Fibroblast of skin of right biceps (primary cell): Measurements from ENCODE around the gene TMPRSS9.
"Not testable (repeated sequence)": the region's sequence is repeated elsewhere in the genome, so short reads cannot be mapped to it uniquely, and the experiment has no call there.

Experiments
- DNase-seq: peaks from one replicate; pipeline ENCODE4 v3.0.0-alpha.2; 2013

TMPRSS9 gene

DNA sequence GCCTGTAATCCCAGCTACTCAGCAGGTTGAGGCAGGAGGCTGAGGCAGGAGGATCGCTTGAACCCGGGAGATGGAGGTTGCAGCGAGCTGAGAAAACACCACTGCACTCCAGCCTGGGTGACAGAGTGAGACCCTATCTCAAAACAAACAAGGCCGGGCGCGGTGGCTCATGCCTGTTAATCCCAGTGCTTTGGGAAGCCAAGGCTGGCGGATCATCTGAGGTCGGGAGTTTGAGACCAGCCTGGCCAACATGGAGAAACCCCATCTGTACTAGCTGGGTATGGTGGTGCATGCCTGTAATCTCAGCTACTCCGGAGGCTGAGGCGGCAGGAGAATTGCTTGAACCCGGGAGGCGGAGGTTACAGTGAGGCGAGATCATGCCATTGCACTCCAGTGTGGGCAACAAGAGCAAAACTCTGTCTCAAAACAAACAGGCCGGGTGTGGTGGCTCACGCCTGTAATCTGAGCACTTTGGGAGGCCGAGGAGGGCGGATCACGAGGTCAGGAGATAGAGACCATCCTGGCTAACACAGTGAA, 35.3 kb downstream of the TMPRSS9 start:
- DNase-seq: not testable (repeated sequence)

DNA sequence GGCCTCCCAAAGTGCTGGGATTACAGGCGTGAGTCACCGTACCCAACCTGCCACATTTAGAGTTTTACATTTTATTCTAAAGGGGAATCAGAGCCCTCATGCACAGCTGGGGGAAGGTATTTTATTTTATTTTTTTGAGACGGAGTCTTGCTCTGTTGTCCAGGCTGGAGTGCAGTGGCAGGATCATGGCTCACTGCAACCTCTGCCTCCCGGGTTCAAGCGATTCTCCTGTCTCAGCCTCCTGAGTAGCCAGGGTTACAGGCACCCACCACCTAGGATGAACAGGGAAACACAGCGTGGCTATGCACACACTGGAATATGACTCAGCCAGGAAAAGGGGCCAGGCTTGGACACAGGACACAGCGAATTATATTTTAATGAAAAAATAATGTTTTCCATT, 37.1 kb downstream of the TMPRSS9 start:
- not testable (repeated sequence) for DNase-seq

DNA sequence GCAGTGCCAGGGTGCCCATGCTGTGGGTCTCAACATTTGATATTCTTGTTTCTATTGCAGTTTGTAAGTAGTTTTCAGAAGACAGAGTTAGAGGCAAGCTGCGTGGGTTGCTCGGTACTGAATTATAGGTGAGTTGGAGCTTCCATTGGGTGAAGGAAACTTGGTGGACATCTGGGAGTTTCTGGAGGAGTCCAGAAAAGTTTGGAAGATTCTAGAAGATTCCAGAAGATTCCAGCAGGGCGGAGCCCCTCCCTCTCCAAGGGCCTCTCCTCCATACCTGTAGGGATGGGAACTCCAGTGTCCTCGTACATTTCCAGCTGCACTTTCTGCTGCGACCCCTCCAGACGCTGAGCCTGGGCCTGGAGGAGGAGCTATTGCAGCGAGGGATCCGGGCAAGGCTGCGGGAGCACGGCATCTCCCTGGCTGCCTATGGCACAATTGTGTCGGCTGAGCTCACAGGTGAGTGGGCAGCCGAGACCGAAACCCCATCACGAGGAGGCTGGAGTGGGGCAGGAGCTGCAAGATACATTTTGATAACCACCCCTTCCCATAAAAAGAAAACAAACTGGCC, 38.8 kb downstream of the TMPRSS9 start:
- no peak for DNase-seq

DNA sequence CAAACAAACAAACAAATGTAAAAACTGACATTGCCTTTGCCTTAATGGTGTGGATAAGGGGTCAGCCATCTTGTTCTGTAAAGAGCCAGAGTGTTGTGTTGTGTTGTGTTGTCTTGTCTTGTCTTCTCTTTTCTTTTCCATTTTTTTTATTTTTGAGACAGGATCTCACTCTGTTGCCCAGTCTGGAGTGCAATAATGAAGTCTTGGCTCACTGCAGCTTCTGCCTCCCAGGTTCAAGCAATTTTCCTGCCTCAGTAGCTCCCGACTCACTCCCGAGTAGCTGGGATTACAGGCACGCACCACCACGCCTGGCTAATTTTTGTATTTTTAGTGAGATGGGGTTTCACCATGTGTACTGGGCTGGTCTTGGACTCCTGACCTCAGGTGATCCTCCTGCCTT, 39.5 kb downstream of the TMPRSS9 start:
- no peak for DNase-seq

DNA sequence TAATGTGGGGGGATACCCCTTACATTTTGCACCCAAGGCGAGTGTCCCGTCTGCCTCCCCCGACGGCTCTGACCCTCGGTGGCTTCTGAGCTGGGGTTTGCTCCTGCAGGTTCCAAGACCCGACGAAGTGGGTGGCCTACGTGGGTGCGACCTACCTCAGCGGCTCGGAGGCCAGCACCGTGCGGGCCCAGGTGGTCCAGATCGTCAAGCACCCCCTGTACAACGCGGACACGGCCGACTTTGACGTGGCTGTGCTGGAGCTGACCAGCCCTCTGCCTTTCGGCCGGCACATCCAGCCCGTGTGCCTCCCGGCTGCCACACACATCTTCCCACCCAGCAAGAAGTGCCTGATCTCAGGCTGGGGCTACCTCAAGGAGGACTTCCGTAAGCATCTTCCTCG, 48.2 kb downstream of the TMPRSS9 start:
- no peak for DNase-seq

DNA sequence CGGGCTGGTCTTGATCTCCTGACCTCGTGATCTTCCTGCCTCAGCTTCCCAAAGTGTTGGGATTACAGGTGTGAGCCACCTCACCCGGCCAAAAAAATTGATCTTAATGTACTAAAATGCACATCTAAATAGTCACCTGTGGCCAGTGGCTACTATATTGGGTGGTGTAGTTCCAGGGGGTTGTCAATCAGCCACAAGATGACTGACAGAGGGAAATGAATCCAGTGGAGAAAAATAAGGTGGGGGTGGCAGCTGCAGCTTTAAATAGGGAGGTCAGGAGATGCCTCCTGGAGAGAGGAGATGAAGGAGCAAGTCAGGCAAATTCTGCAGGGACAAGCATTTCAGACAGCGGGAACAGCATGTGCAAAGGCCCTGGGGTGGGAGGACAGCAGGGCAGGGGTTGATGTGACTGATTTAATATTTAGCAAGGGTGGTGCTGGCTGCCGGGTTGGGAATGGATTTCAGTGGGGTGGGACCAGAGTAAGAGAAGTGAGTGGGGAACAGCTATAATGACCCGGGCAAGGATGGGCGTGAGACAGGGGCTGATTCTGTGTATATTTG, 49.4 kb downstream of the TMPRSS9 start:
- DNase-seq: no peak

DNA sequence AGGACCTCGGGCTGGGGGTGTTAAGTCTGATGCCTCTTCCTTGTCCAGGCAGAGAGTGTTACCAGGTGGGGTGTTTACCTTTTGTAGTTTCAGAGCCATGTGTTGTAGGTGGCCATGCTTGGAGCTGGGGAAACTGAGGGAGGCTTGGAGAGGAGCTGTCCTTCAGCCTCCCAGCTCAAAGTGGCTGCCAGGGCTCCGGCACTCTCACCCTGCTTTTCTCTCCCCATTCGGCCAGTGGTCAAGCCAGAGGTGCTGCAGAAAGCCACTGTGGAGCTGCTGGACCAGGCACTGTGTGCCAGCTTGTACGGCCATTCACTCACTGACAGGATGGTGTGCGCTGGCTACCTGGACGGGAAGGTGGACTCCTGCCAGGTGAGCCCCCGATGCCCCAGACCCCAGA, 50.0 kb downstream of the TMPRSS9 start:
- no peak for DNase-seq

DNA sequence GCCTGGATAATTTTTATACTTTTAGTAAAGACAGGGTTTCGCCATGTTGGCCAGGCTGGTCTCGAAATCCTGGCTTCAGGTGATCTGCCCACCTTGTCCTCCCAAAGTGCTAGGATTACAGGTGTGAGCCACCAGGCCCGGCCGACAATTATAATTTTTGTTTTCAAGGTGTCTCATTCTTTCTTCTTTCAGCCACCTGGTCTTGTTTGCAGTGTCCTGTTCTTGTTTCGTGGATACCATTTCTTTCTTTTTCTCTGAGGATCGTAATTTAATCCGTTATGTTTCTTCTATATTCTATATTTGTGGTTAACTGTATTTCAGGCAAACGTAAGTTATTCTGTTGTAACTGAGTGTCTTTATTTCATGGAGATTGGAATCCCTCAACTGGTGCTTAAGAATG, 51.6 kb downstream of the TMPRSS9 start:
- no peak for DNase-seq

DNA sequence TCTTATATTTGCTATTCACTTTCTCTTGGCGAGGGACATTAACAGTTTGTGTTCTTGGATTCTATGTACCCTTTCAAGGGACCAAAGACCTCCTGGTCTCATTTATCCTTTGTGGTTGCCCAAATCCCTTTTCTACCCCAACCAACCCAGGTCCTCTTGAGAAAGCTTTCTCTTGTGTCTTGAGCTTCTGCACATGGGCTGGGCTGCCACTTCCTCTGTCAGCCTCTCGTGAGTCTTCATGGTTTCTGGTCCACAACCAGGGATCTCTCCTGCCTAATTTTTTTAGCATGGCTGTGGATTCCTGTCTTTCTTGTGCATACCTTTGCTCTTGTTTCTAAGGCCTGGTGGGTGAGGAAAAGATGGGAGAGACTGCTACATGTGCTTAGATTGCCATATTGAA, 52.4 kb downstream of the TMPRSS9 start:
- DNase-seq: no peak

DNA sequence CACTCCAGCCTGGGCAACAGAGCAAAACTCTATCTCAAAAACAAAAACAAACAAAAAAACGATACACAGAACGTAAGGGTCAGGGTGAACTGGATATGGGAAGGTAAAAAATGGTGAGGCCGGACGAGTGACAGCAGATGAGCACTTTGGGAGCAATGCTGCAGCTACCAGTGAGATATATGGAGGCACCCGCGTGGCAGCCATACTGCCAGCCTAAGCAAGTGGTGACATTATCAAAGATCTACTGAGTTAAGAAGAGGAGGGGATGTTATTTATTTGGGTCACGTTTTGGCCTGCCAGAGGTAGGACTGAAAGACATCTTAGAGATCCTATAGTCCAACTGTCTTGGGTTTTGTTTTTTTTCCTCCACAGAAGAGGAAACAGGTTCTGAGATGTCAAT, 53.1 kb downstream of the TMPRSS9 start:
- no peak for DNase-seq

DNA sequence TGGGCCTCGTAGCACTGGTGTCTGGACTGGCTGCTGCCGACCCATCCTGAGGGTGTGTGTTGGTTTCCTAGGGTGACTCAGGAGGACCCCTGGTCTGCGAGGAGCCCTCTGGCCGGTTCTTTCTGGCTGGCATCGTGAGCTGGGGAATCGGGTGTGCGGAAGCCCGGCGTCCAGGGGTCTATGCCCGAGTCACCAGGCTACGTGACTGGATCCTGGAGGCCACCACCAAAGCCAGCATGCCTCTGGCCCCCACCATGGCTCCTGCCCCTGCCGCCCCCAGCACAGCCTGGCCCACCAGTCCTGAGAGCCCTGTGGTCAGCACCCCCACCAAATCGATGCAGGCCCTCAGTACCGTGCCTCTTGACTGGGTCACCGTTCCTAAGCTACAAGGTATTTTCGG, 53.6 kb downstream of the TMPRSS9 start:
- no peak for DNase-seq

DNA sequence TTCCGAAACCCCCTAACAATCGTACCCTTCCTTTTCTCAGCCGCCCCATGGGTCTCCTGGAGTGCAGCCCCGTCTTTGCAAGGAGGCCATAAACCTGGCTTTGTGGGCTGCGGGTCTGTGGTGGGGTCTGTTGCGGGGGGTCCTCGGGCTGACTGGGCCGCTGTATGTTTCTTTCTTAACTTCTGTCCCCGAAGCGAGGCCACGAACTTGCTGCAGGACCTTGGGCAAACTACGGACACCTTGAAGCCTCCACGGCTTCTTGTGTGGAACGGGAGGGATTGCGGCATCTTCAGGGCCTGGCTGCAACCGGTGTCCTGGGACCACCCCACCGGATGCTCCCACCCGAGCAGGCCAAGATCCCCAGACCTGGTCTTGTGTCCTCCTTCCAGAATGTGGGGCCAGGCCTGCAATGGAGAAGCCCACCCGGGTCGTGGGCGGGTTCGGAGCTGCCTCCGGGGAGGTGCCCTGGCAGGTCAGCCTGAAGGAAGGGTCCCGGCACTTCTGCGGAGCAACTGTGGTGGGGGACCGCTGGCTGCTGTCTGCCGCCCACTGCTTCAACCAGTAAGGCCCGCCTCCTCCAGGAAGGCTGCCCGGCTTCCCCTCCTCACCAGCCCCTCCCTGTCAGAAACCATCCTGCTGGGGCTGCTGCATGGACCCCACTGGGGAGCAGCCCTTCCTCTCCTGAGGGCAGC, 55.4 kb downstream of the TMPRSS9 start:
- no peak for DNase-seq

DNA sequence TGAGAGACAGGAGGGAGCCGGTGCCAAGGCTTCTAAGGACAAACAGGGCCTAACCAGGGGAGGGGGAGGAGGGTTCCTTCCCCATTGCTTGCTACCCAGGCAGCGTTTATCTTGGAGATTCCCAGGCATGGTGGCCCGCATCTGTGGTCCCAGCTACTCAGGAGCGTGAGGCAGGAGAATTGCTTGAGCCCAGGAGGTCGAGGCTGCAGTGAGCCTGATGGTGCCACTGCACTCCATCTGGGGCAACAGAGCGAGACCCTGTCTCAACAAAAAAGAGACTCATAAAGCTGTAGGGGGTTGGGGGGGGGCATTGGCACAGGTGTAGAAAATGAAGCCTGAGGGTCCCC, 55.9 kb downstream of the TMPRSS9 start:
- no peak for DNase-seq

DNA sequence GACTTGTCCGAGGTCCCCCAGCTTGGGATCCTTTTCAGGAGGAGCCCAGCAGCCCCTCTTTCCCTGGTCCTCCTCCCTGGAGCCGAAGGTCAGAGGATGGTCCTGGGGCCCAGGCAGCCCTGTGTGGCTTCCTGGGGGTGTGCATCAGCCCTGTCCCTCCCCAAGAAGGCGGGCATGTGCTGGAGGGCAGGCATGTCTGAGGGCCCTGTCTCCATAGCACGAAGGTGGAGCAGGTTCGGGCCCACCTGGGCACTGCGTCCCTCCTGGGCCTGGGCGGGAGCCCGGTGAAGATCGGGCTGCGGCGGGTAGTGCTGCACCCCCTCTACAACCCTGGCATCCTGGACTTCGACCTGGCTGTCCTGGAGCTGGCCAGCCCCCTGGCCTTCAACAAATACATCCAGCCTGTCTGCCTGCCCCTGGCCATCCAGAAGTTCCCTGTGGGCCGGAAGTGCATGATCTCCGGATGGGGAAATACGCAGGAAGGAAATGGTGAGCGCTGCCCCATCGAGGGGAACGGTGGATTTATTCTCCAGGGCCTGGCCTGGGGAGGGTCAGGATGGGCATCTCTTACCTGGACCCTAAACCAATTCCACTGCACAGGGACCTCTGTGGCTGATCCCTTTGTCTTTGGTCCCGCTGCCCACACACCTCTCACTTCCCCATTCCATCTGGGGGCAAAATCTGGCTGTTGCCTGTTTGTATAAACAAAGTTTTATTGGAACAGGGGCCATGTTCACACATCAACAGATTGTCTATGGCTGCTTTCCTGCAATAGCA, 56.4 kb downstream of the TMPRSS9 start:
- DNase-seq: no peak

DNA sequence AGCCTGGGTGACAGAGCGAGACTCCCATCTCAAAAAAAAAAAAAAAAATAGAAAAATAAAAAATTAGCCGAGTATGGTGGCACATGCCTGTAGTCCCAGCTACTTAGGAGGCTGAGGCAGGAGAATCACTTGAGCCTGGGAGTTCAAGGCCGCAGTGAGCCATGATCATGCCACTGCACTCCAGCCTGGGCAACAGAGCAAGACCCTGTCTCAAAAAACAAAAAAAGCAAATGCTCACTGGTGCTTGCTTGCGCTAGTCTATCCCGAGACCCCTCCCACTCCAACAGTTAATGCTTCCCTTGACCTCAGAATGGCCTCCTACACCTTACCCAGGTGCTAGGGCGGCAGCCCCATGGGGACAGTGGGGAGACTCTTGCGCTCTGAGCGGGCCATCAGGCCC, 57.4 kb downstream of the TMPRSS9 start:
- not testable (repeated sequence) for DNase-seq

DNA sequence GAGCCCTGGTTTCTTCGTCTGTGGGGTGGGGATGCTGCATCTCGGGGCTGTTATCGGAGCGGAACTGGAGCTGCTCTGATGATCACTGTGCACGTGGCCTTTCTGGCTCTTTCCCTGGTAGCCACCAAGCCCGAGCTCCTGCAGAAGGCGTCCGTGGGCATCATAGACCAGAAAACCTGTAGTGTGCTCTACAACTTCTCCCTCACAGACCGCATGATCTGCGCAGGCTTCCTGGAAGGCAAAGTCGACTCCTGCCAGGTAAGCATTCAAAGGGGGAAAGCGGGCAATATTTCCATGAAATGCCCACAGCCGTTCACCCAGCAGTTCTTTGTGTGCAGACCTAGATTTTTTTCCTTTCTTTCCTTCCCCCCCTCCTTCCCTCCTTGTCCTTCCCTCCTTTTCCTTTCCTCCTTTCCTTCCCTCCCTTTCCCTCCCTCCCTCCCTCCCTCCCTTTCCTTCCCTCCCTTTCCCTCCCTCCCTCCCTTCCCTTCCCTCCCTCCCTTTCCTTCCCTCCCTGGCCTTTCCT, 57.9 kb downstream of the TMPRSS9 start:
- DNase-seq: no peak

DNA sequence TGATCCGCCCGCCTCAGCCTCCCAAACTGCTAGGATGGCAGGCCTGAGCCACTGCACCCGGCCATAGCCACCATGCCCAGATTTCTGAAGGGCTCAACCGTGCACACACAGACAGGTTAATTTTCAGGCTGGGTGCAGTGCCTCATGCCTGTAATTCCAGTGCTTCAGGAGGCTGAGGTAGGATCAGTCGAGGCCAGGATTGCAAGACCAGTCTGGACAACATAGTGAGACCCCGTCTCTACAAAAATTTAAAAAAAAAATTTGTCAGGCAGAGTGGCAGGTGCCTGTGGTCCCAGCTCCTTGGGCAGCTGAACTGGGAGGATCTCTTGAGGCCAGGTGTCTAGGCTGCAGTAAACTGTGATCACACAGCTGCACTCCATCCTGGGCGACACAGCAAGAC, 59.7 kb downstream of the TMPRSS9 start:
- DNase-seq: no peak

DNA sequence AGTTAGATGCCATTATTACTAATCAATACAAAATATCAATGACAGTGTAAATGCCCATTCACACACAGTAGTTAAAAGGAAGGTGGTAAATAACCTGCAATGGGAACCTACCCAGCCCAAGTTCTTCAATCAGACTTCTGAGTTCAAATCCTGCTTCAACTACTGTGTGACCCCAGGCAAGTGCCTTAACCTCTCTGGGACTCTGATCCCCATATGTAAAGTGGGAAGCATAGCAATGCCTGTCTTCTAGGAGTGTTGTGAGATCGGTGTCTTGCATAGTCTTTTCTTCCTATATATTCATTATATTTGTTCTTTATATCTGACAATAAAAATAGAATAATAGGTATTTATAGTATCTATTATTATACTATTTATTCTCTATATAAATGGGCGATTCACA, 60.4 kb downstream of the TMPRSS9 start:
- DNase-seq: no peak

DNA sequence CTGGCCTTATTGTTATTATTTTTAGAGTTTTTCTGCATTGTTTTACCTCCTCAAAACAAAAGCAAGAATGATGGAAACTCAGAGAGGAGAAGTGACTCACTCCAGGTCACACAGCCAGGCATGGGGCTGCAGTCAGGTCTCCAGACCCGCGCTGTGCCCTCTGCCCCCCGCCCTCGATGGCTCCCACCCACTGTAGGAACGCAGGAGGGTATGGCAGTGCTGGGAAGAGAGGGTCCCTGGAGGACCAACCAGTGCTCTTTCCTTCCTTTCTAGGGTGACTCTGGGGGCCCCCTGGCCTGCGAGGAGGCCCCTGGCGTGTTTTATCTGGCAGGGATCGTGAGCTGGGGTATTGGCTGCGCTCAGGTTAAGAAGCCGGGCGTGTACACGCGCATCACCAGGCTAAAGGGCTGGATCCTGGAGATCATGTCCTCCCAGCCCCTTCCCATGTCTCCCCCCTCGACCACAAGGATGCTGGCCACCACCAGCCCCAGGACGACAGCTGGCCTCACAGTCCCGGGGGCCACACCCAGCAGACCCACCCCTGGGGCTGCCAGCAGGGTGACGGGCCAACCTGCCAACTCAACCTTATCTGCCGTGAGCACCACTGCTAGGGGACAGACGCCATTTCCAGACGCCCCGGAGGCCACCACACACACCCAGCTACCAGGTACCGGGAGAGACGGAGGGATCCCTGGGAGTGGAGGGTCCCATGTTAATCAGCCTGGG, 61.7 kb downstream of the TMPRSS9 start:
- DNase-seq: no peak

DNA sequence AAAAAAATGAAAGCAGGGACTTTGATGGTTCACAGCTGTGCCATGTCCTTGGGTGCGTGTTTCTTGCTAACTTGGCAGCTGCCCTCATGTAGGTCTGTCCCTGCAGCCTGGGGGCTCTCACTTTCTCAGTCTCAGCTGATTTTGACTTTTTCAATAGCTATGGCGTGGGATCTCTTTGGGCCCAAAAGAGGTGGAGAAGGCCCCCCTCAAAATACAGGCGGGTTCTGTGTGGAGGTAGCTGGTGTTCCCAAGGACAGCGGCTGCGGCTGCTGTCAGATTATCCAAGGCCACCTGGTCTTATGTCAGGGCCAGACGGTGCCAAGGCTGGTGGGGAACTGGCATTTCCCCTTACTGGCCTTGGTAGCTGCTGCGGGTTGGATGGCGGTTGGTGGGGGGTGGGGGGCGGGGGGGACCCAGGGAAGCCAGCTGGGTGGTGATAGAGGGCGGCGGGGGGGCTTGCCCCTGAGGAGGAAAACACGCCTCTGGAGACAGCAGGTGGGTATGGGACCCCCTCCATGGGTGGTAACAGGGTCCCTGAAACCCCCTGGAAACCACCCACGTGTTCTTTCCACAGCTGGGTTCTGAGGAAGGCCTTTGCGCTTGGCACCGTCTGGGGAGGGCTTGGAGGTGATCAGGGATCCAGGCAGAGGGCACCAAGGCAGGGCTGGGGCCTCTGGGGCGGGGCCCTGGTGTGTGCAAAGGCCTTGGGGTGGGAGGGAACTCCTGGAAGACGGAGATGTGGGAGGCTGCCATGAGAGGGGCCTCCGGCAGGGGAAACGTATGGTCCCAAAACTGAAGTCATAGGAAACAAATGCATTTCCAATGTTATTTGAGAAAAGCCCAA, 63.2 kb downstream of the TMPRSS9 start:
- no peak for DNase-seq

DNA sequence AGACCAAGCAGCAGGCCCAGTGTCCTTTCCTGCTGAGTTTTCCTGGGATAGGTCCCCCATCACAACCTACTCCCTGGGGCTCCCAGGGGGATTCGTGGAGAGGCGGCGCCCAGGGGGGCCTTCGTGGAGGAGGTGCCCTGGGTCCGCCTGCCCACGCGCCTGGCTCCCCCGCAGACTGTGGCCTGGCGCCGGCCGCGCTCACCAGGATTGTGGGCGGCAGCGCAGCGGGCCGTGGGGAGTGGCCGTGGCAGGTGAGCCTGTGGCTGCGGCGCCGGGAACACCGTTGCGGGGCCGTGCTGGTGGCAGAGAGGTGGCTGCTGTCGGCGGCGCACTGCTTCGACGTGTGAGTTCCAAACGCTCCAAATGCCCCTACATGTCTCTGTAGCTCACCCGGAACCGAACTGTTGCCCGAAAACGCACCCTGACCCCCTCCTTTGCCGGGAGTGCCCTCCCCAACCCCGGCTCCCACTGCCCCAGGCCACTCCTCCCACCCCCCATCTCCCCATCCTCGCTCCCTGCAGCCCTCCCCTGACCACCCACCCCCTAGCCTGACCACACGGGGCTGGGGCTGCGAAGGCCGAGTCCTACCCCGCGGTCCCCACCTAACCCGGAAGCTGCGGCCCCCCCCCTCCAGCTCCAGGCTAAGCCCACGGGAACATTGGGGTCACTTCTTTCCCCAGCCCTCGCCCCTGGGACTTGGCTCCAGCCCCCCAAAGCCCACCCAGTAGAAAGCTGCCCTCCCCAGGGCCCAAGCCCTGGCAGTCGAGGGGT, 64.0 kb downstream of the TMPRSS9 start:
- no peak for DNase-seq
